ENCODE results near the gene IL17REL. TPM values are rescaled to one million over a fixed set of nuclear protein-coding genes. Genes with fewer than 3 reads are reported as not detected.

Gene IL17REL
- total RNA-seq, 6 donors from 2014 or later, result 0.06 TPM; not detected in 5

- 80% methylated on average over 1 of the region's 16 CpGs; no CpG with 5 or more reads in 1 of the 2 donors for WGBS, 2 donors
- Histone ChIP-seq H3K9me3 (no peaks in the 10 kb centered on the region), H3K4me1 (peaks cover 68 to 85% (median 74%) of the 10 kb centered on the region in 4 donors), H3K4me3 (no peak overlapping the region), H3K27ac (peak overlapping the region; percentile 95 to 98 (median 96)), H3K27me3 (no peaks in the 10 kb centered on the region), H3K36me3 (peaks cover 3 to 18% (median 12%) of the 10 kb centered on the region in 4 donors)
- ATAC-seq (ENCODE audit: low FRiP score in 2 of 2), result no peak
- DNase-seq, result peak in 1 of 2 donors; percentile 80
- no peak for TF ChIP-seq EP300 (IDR thresholded peaks at IDR 0.05)
- TF ChIP-seq POLR2A (IDR thresholded peaks at IDR 0.05), result peak in 1 of 4 donors; percentile 14
Measured at GRCh38 chr22:49968831-49969661, 43.5 kb downstream of the IL17REL start.

- 88 to 95% methylated on average over 5 to 8 of the region's 11 CpGs for WGBS, 2 donors
- ATAC-seq (ENCODE audit: low FRiP score in 2 of 2), result no peak
- peaks cover 9 to 25% (median 19%) of the 10 kb centered on the region in 4 donors for H3K36me3 ChIP-seq
Measured at GRCh38 chr22:49968313-49968830, 44.2 kb downstream of the IL17REL start.

GRCh38 chr22:49967706-49968208, 44.8 kb downstream of the IL17REL start:
- H3K27me3 ChIP-seq, result no peaks in the 10 kb centered on the region
- DNase-seq (peak; percentile 66 to 72), ATAC-seq (ENCODE audit: low FRiP score in 2 of 2) (no peak)
- peaks cover 81 to 98% (median 87%) of the 10 kb centered on the region in 4 donors for H3K4me1 ChIP-seq
- peak overlapping the region in 2 of 4 donors; percentile 31 to 98 for H3K4me3 ChIP-seq
- 48 to 64% methylated on average over 13 to 16 of the region's 18 CpGs for WGBS, 2 donors
- no peaks in the 10 kb centered on the region for H3K9me3 ChIP-seq
- TF ChIP-seq CTCF (IDR thresholded peaks at IDR 0.05) (no peak), POLR2A (IDR thresholded peaks at IDR 0.05) (peak in 1 of 4 donors; percentile 27), EP300 (IDR thresholded peaks at IDR 0.05) (peak in 1 of 4 donors; percentile 2), POLR2AphosphoS5 (IDR thresholded peaks at IDR 0.05) (peak; percentile 49 to 68)
- peak overlapping the region; percentile 95 to 98 (median 96) for H3K27ac ChIP-seq
- H3K36me3 ChIP-seq, result peaks cover 16 to 31% (median 25%) of the 10 kb centered on the region in 4 donors

More at GRCh38 chr22:49968313-49968830, 44.2 kb downstream of the IL17REL start:
- H3K4me1 ChIP-seq, result peaks cover 75 to 92% (median 81%) of the 10 kb centered on the region in 4 donors
- H3K27me3 ChIP-seq, result no peaks in the 10 kb centered on the region
- no peaks in the 10 kb centered on the region for H3K9me3 ChIP-seq
- peak in 1 of 2 donors; percentile 84 for DNase-seq
- no peak overlapping the region for H3K4me3 ChIP-seq
- no peak for TF ChIP-seq EP300 (IDR thresholded peaks at IDR 0.05)
- peak in 1 of 2 donors; percentile 6 for TF ChIP-seq POLR2AphosphoS5 (IDR thresholded peaks at IDR 0.05)
- no peak for TF ChIP-seq POLR2A (IDR thresholded peaks at IDR 0.05)
- TF ChIP-seq CTCF (IDR thresholded peaks at IDR 0.05), result no peak
- H3K27ac ChIP-seq, result peak overlapping the region; percentile 95 to 98 (median 96)

GRCh38 chr22:49966774-49967705, 45.5 kb downstream of the IL17REL start:
- H3K27ac ChIP-seq, result peak overlapping the region; percentile 95 to 98 (median 96)
- peaks cover 78 to 95% (median 86%) of the 10 kb centered on the region in 4 donors for H3K4me1 ChIP-seq
- peak overlapping the region in 2 of 4 donors; percentile 31 to 98 for H3K4me3 ChIP-seq
- 39 to 46% methylated on average over 17 to 33 of the region's 36 CpGs for WGBS, 2 donors
- peak in 1 of 4 donors; percentile 25 for TF ChIP-seq POLR2A (IDR thresholded peaks at IDR 0.05)
- peak in 2 of 6 experiments; percentile 11 to 12 for TF ChIP-seq CTCF (IDR thresholded peaks at IDR 0.05)
- peak in 2 of 4 donors; percentile 76 to 79 for TF ChIP-seq EP300 (IDR thresholded peaks at IDR 0.05)
- peak; percentile 74 to 93 for TF ChIP-seq POLR2AphosphoS5 (IDR thresholded peaks at IDR 0.05)
- DNase-seq (peak; percentile 87 to 91), ATAC-seq (ENCODE audit: low FRiP score in 2 of 2) (peak in 1 of 2 donors; percentile 2)
- peaks cover 17 to 36% (median 30%) of the 10 kb centered on the region in 4 donors for H3K36me3 ChIP-seq
- H3K9me3 ChIP-seq, result no peaks in the 10 kb centered on the region
- H3K27me3 ChIP-seq, result no peaks in the 10 kb centered on the region
